ENCODE results near the gene BORCS6. TPM values are rescaled to one million over a fixed set of nuclear protein-coding genes. Genes with fewer than 3 reads are reported as not detected.

BORCS6 gene
- total and polyA plus RNA-seq, 2 of the 13 experiments (the other 11 are each of a cell fraction or from before 2014, with no cell fraction given): 2.0 to 5.1 TPM

- TF ChIP-seq ZNF710 (CRISPR knock-in tag; IDR thresholded peaks at IDR 0.05; ENCODE audit: borderline replicate concordance) (0 out of 2 replicates have a peak, but pooled peaks have one; percentile 36), MAX (IDR thresholded peaks at IDR 0.05) (peak; percentile 68), MTA1 (CRISPR knock-in tag; IDR thresholded peaks at IDR 0.05; ENCODE audit: borderline replicate concordance) (peak; percentile 28; the same call in 1 of the 2 replicates), ELF3 (CRISPR knock-in tag; IDR thresholded peaks at IDR 0.05) (peak; percentile 57; the same call in 1 of the 2 replicates), NR2F6 (IDR thresholded peaks at IDR 0.05) (no peak), NR2F6 (CRISPR knock-in tag; IDR thresholded peaks at IDR 0.05) (no peak), KDM2A (CRISPR knock-in tag; IDR thresholded peaks at IDR 0.05; ENCODE audit: borderline replicate concordance, low read depth) (peak; percentile 39; the same call in 1 of the 2 replicates), REXO4 (CRISPR knock-in tag; IDR thresholded peaks at IDR 0.05; ENCODE audit: borderline replicate concordance) (no peak), GTF3A (CRISPR knock-in tag; conservative IDR thresholded peaks at IDR 0.05) (no peak), MNT (IDR thresholded peaks at IDR 0.05) (peak; percentile 61), ZNF510 (CRISPR knock-in tag; IDR thresholded peaks at IDR 0.05; ENCODE audit: low read depth) (peak; percentile 53; the same call in 1 of the 2 replicates), CREBL2 (CRISPR knock-in tag; IDR thresholded peaks at IDR 0.05; ENCODE audit: borderline replicate concordance) (0 out of 2 replicates have a peak, but pooled peaks have one; percentile 22), MXI1 (IDR thresholded peaks at IDR 0.05; ENCODE audit: borderline replicate concordance, low read depth, low read length) (peak; percentile 89; the same call in 1 of the 3 replicates), EZH2 (conservative IDR thresholded peaks at IDR 0.05; ENCODE audit: low read depth, low read length) (no peak), ZNF329 (CRISPR knock-in tag; IDR thresholded peaks at IDR 0.05; ENCODE audit: low read depth) (no peak), MTERF4 (CRISPR knock-in tag; IDR thresholded peaks at IDR 0.05) (no peak), NFIB (CRISPR knock-in tag; IDR thresholded peaks at IDR 0.05; ENCODE audit: borderline replicate concordance) (no peak), KDM4B (CRISPR knock-in tag; IDR thresholded peaks at IDR 0.05) (no peak), TGIF2 (CRISPR knock-in tag; IDR thresholded peaks at IDR 0.05) (no peak), HHEX (CRISPR knock-in tag; IDR thresholded peaks at IDR 0.05) (no peak), NFKBIZ (CRISPR knock-in tag; IDR thresholded peaks at IDR 0.05) (no peak), SIX1 (CRISPR knock-in tag; IDR thresholded peaks at IDR 0.05; ENCODE audit: borderline replicate concordance) (no peak), RFXANK (CRISPR knock-in tag; IDR thresholded peaks at IDR 0.05) (no peak), SMAD3 (CRISPR knock-in tag; IDR thresholded peaks at IDR 0.05) (no peak), NFATC3 (CRISPR knock-in tag; IDR thresholded peaks at IDR 0.05) (no peak)
Observed at GRCh38 chr17:8189711-8190477, at the start of gene BORCS6 (continued).

All from HepG2 (cell line).